HUES64 (cell line): ENCODE measurements around the gene SLC34A3. TPM values are rescaled to one million over a fixed set of nuclear protein-coding genes. Genes with fewer than 3 reads are reported as not detected.

Experiments
- H3K27ac ChIP-seq: 2 replicates; pipeline ENCODE4 v1.7.0; 2013; ENCODE audit warnings: low read depth, low read length, inconsistent platforms
- H3K27me3 ChIP-seq: 2 replicates; pipeline ENCODE4 v1.6.1; 2013; ENCODE audit warnings: mild to moderate bottlenecking, low read length; ENCODE audit not compliant: insufficient read depth
- H3K36me3 ChIP-seq: 2 replicates; pipeline ENCODE4 v1.6.1; 2013; ENCODE audit warnings: mild to moderate bottlenecking, low read length; ENCODE audit not compliant: insufficient read depth
- H3K4me1 ChIP-seq: 2 replicates; pipeline ENCODE4 v1.6.1; 2013; ENCODE audit warnings: mild to moderate bottlenecking, low read length, moderate library complexity; ENCODE audit not compliant: insufficient read depth
- H3K4me3 ChIP-seq: 2 replicates; pipeline ENCODE4 v1.5.1; 2013; ENCODE audit warnings: mild to moderate bottlenecking, low read length, moderate library complexity
- H3K9ac ChIP-seq: 2 replicates; pipeline ENCODE4 v1.6.1; 2013; ENCODE audit warnings: mild to moderate bottlenecking, low read depth, low read length
- H3K9me3 ChIP-seq: 2 replicates; pipeline ENCODE4 v1.6.1; 2013; ENCODE audit warnings: low read depth, low read length; ENCODE audit not compliant: insufficient read depth
- WGBS: fragments of 150-250, 120-280 bp; methylation state at CpG from one replicate; pipeline ENCODE4 v1.1.7; 2013; ENCODE audit warnings: missing lambda C conversion rate; 5-methylcytosine and 5-hydroxymethylcytosine counted together
- polyA plus RNA-seq, 2 experiments: library from polyadenylated mRNA; stranded (reverse); fragments of 50-300 nt; gene quantifications; one replicate each; pipeline ENCODE4 v1.2.3, GENCODE V29; 2013

SLC34A3 gene
- polyA plus RNA-seq (2013, experiment 1 of 2): not detected
- not detected for polyA plus RNA-seq (2013, experiment 2 of 2)

- no peak within 1 kb of the TSS for H3K9ac ChIP-seq
- no peaks in the 10 kb centered on the region for H3K27me3 ChIP-seq
- H3K36me3 ChIP-seq: no peaks in the 10 kb centered on the region
These were observed at the start of gene SLC34A3 for GRCh38 chr9:137230705-137231371. Gene SLC34A3, plus strand, starts transcription at chr9:137230901. Its CDS starts 802 bp downstream, at chr9:137231703.

DNA sequence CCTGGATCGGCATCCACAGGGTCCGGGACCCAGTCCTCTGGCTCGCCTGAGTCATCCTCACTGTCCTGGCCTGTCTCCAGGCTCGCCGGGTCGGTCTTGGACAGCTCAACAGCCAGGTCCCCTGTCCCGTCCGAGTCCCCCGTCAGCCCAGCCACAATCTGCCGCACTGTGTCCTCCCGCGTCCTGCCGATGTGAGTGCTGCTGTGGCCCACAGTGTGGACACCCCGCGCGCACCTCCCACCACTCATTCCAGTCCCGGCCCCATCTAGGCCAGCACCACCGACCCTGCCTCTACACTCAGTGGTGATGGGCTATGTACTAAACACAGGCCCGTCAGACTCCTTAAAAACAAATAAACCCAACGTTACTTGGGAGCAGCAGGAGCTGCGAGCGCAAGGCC, 49.0 kb upstream of the SLC34A3 start:
- no peak overlapping the region for H3K27ac ChIP-seq
- H3K9ac ChIP-seq: no peak overlapping the region
- peaks cover 50% of the 10 kb centered on the region for H3K36me3 ChIP-seq
- 97% methylated on average over 22 of the region's 22 CpGs for WGBS
- H3K4me3 ChIP-seq: no peak overlapping the region
- no peaks in the 10 kb centered on the region for H3K4me1 ChIP-seq
- H3K27me3 ChIP-seq: no peaks in the 10 kb centered on the region
- H3K9me3 ChIP-seq: no peaks in the 10 kb centered on the region

More at GRCh38 chr9:137230705-137231371, at the start of gene SLC34A3:
- H3K4me3 ChIP-seq: no peak within 1 kb of the TSS
- H3K27ac ChIP-seq: no peak within 1 kb of the TSS
- 89% methylated on average over 14 of the region's 14 CpGs for WGBS
- H3K4me1 ChIP-seq: no peaks in the 10 kb centered on the region
- no peaks in the 10 kb centered on the region for H3K9me3 ChIP-seq

DNA sequence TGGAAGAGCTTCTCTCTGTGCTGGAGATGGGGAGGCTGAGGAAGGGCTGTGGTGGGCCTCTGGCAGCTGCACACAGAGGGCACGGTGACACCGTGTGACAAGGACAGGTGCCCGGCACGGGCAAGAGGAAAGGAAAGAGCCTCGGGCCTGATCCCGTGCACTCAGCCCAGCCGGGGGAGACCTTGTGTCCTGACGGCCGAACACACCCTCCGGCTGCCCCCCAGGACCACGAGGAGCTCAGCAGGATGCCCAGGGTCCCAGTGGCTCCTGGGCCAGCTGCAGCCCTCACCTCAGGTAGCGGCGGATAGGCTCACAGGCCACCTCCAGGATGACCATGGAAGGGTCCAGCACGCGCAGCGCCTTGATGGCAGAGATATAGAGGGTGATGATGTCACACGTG, 47.9 kb upstream of the SLC34A3 start:
- H3K27ac ChIP-seq: no peak overlapping the region
- no peaks in the 10 kb centered on the region for H3K27me3 ChIP-seq
- H3K4me3 ChIP-seq: no peak overlapping the region
- 95% methylated on average over 17 of the region's 17 CpGs for WGBS
- no peaks in the 10 kb centered on the region for H3K9me3 ChIP-seq
- no peak overlapping the region for H3K9ac ChIP-seq
- H3K36me3 ChIP-seq: peaks cover 46% of the 10 kb centered on the region
- H3K4me1 ChIP-seq: no peaks in the 10 kb centered on the region

- WGBS: 96% methylated on average over 27 of the region's 27 CpGs
- H3K4me3 ChIP-seq: no peak overlapping the region
- peaks cover 46% of the 10 kb centered on the region for H3K36me3 ChIP-seq
- no peaks in the 10 kb centered on the region for H3K27me3 ChIP-seq
- no peak overlapping the region for H3K27ac ChIP-seq
- no peaks in the 10 kb centered on the region for H3K9me3 ChIP-seq
- no peak overlapping the region for H3K9ac ChIP-seq
- H3K4me1 ChIP-seq: no peaks in the 10 kb centered on the region
These were observed 46.6 kb upstream of the SLC34A3 start for GRCh38 chr9:137183980-137184595.

DNA sequence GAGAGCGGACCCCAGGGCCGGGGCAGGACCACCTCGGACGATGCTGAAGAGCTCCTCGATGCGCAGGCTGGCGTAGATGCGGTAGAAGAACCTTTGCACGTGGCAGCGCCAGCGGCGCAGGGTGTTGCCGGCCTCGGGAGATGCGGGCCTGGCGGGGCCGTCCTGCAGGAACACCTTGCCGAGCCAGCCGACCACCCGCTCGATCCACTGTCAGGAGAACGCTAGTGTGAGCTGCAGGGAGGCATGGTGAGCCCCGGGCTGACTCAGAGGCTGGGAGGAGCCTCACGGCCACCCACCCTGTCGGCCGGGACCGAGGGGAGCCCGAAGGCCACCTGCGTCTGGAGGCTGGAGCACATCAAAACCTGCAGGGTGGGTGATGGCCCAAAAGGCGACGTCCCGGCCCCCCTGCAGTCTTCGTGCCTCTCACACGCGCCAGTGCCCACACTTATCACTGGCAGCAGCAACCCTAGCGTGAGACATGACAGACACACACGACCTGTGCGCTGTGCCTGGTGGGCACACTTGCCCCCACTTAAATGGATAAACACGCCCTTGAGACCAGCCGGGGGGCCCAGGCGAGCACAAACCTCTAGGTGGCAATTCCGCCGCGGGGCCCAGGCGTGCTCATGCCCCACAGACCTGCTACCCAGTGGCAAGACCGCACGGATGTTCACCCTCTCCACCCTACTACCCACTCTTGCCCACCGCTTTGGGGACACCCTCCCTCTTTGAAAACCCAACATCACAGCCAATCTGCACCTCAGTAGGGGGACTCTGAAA, 45.6 kb upstream of the SLC34A3 start:
- WGBS: 95% methylated on average over 48 of the region's 48 CpGs
- no peaks in the 10 kb centered on the region for H3K9me3 ChIP-seq
- no peaks in the 10 kb centered on the region for H3K27me3 ChIP-seq
- no peak overlapping the region for H3K9ac ChIP-seq
- H3K36me3 ChIP-seq: peaks cover 46% of the 10 kb centered on the region
- no peak overlapping the region for H3K27ac ChIP-seq
- H3K4me3 ChIP-seq: no peak overlapping the region
- H3K4me1 ChIP-seq: 0 out of 2 replicates have a peak, but pooled peaks cover 3% of the 10 kb centered on the region

- Histone ChIP-seq H3K36me3 (peaks cover 42% of the 10 kb centered on the region), H3K9ac (no peak overlapping the region)
- WGBS: 95% methylated on average over 19 of the region's 19 CpGs
These were observed 44.8 kb upstream of the SLC34A3 start for GRCh38 chr9:137185921-137186320.

DNA sequence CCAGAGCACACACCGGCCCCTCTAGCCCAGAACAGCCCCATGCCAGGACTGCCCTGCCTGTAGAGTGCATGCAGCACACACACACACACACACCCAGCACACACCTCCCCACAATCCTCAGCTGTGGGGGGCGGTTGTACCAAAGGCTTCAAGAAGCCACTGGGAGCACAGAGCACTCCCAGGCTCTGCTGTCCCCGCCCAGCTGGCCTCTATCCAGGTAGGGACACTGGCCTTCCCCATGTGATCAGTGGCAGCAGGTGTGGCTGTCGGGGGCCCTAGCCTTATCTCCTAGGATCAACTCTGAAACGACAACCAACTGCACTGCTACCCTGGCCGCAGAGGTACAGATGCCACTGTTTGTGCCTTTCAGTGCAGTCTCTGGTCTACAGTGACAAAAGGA, 44.3 kb upstream of the SLC34A3 start:
- WGBS: 90% methylated on average over 6 of the region's 6 CpGs
- peaks cover 42% of the 10 kb centered on the region for H3K36me3 ChIP-seq

More at GRCh38 chr9:137185921-137186320, 44.8 kb upstream of the SLC34A3 start:
- H3K27me3 ChIP-seq: no peaks in the 10 kb centered on the region
- H3K27ac ChIP-seq: no peak overlapping the region
- H3K9me3 ChIP-seq: no peaks in the 10 kb centered on the region
- 0 out of 2 replicates have a peak, but pooled peaks cover 3% of the 10 kb centered on the region for H3K4me1 ChIP-seq
- no peak overlapping the region for H3K4me3 ChIP-seq

DNA sequence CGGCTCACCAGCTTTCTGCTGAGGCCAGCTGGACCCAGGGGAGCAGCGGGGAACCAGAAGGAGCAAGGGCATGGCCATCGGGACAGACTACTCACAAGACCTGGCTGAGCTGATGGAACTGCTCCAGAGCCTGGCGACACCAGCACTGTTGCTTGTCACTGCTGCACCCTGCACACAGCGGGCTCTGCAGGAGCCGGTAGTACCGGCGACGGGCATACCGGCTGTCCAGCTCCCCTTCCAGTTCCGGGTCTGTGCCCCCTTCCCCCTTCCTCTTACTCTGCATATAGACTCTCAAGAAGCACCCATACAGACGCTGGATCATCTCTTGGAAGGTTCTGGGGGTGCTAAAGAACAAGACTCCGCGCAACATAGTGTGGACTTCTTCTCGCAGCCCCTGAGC, 43.3 kb upstream of the SLC34A3 start:
- Histone ChIP-seq H3K4me1 (0 out of 2 replicates have a peak, but pooled peaks cover 3% of the 10 kb centered on the region), H3K27ac (no peak overlapping the region), H3K27me3 (no peaks in the 10 kb centered on the region), H3K9me3 (no peaks in the 10 kb centered on the region), H3K9ac (peak overlapping the region; percentile 81; the same call in 1 of the 2 replicates), H3K4me3 (peak overlapping the region; percentile 92), H3K36me3 (peaks cover 42% of the 10 kb centered on the region)
- 93% methylated on average over 15 of the region's 15 CpGs for WGBS

More for the DNA sequence above, 44.3 kb upstream of the SLC34A3 start:
- Histone ChIP-seq H3K4me1 (0 out of 2 replicates have a peak, but pooled peaks cover 3% of the 10 kb centered on the region), H3K9me3 (no peaks in the 10 kb centered on the region), H3K27me3 (no peaks in the 10 kb centered on the region), H3K4me3 (no peak overlapping the region), H3K9ac (no peak overlapping the region), H3K27ac (no peak overlapping the region)

- Histone ChIP-seq H3K36me3 (peaks cover 35% of the 10 kb centered on the region), H3K27me3 (no peaks in the 10 kb centered on the region), H3K27ac (peak overlapping the region; percentile 67; the same call in 1 of the 2 replicates), H3K9ac (peak overlapping the region; percentile 81), H3K9me3 (no peaks in the 10 kb centered on the region), H3K4me3 (peak overlapping the region; percentile 92), H3K4me1 (0 out of 2 replicates have a peak, but pooled peaks cover 3% of the 10 kb centered on the region)
- 1% methylated on average over 31 of the region's 31 CpGs for WGBS
These were observed 42.6 kb upstream of the SLC34A3 start for GRCh38 chr9:137188086-137188489.

- H3K36me3 ChIP-seq: peaks cover 29% of the 10 kb centered on the region
- WGBS: under 1% methylated on average over 98 of the region's 98 CpGs
These were observed 42.0 kb upstream of the SLC34A3 start, which contains the start of the genes ANAPC2 and SSNA1 for GRCh38 chr9:137188490-137189296. Gene ANAPC2, minus strand, starts transcription at chr9:137188560. Its CDS starts 28 bp downstream, at chr9:137188532. Gene SSNA1, plus strand, starts transcription at chr9:137188676. Its CDS starts 51 bp downstream, at chr9:137188727.

More at GRCh38 chr9:137188490-137189296, 42.0 kb upstream of the SLC34A3 start, which contains the start of the genes ANAPC2 and SSNA1:
- peak within 1 kb of the TSS; percentile 81 for H3K9ac ChIP-seq
- 0 out of 2 replicates have a peak, but pooled peaks cover 3% of the 10 kb centered on the region for H3K4me1 ChIP-seq
- peak within 1 kb of the TSS; percentile 96; the same call in 1 of the 2 replicates for H3K27ac ChIP-seq
- H3K4me3 ChIP-seq: peak within 1 kb of the TSS; percentile 92
- no peaks in the 10 kb centered on the region for H3K27me3 ChIP-seq
- H3K9me3 ChIP-seq: no peaks in the 10 kb centered on the region
